Naive thymus-derived CD4-positive, alpha-beta T cell (primary cell): ENCODE measurements around the gene SIGMAR1. TPM values are rescaled to one million over a fixed set of nuclear protein-coding genes. Genes with fewer than 3 reads are reported as not detected.
"Not testable (repeated sequence)": the region's sequence is repeated elsewhere in the genome, so short reads cannot be mapped to it uniquely, and the experiment has no call there.

Experiments used
- ATAC-seq: fragments of 150-1000 bp; cut with Tn5 transposase; 2 replicates; pipeline ENCODE4 v1.10.0; 2021; ENCODE audit warnings: mild to moderate bottlenecking, moderate library complexity
- CTCF ChIA-PET: fragments of 350-600 bp; sonication (Branson Sonifier 250); formaldehyde crosslinking; loops from one replicate; lab custom pipeline; 2021; ENCODE audit warnings: antibody characterized with exemption; lab: Charles Lee
- POLR2A ChIA-PET: fragments of 350-600 bp; sonication (Branson Sonifier 250); formaldehyde crosslinking; loops from one replicate; lab custom pipeline; 2021; ENCODE audit warnings: antibody characterized with exemption, inconsistent platforms; lab: Charles Lee
- DNase-seq, 9 donors: peaks; one replicate each; pipeline versions ENCODE4 v3.0.0 to v3.0.0-alpha.2; 2020 to 2022; ENCODE audit warnings: mixed read lengths in 1 of 9
- H3K27ac ChIP-seq: one replicate; pipeline ENCODE4 v1.7.0; 2013; ENCODE audit warnings: mild to moderate bottlenecking, low read depth, low read length, moderate library complexity
- H3K27me3 ChIP-seq, 2 donors: one replicate each; pipeline ENCODE4 v1.7.0; 2013; ENCODE audit warnings: low read length in 2 of 2, mild to moderate bottlenecking in 2 of 2, moderate library complexity in 2 of 2; ENCODE audit not compliant: control insufficient read depth in 2 of 2, insufficient read depth in 2 of 2
- H3K36me3 ChIP-seq, 3 experiments: 1 replicate in 2 of 3; 2 replicates in 1 of 3; pipeline ENCODE4 v1.7.0; 2013; ENCODE audit warnings: low read length in 3 of 3, mild to moderate bottlenecking in 3 of 3, moderate library complexity in 1 of 3; ENCODE audit not compliant: insufficient read depth in 3 of 3, control insufficient read depth in 2 of 3
- H3K4me1 ChIP-seq, 2 donors: one replicate each; pipeline ENCODE4 v1.7.0; 2013; ENCODE audit warnings: low read length in 2 of 2, mild to moderate bottlenecking in 2 of 2, moderate library complexity in 1 of 2; ENCODE audit not compliant: control insufficient read depth in 2 of 2, insufficient read depth in 2 of 2
- H3K4me3 ChIP-seq: 2 replicates; pipeline ENCODE4 v1.7.0; 2013; ENCODE audit warnings: mild to moderate bottlenecking, low read length
- H3K9me3 ChIP-seq, 3 experiments: 1 replicate in 2 of 3; 2 replicates in 1 of 3; pipeline ENCODE4 v1.7.0; 2013; ENCODE audit warnings: low read length in 3 of 3; ENCODE audit not compliant: control insufficient read depth in 2 of 3
- H3K27ac Mint-ChIP-seq, 9 donors: one replicate each; pipeline ENCODE4 v1.8.0; 2020 to 2022; ENCODE audit warnings: mixed read lengths in 9 of 9, mild to moderate bottlenecking in 8 of 9, moderate library complexity in 5 of 9, inconsistent platforms in 2 of 9
- H3K27me3 Mint-ChIP-seq, 5 donors: one replicate each; pipeline ENCODE4 v1.8.0; 2021 to 2022; ENCODE audit warnings: mixed read lengths in 5 of 5, mild to moderate bottlenecking in 1 of 5
- H3K36me3 Mint-ChIP-seq, 5 donors: one replicate each; pipeline ENCODE4 v1.8.0; 2020 to 2022; ENCODE audit warnings: mixed read lengths in 5 of 5, mild to moderate bottlenecking in 3 of 5, inconsistent platforms in 1 of 5
- H3K4me1 Mint-ChIP-seq, 7 donors: one replicate each; pipeline ENCODE4 v1.8.0; 2020 to 2022; ENCODE audit warnings: mixed read lengths in 7 of 7, mild to moderate bottlenecking in 3 of 7, inconsistent platforms in 1 of 7
- H3K4me3 Mint-ChIP-seq, 10 donors: one replicate each; pipeline ENCODE4 v1.8.0; 2020 to 2022; ENCODE audit warnings: mild to moderate bottlenecking in 10 of 10, mixed read lengths in 10 of 10, moderate library complexity in 6 of 10, inconsistent platforms in 2 of 10
- H3K9me3 Mint-ChIP-seq, 11 donors: one replicate each; pipeline ENCODE4 v1.8.0; 2020 to 2022; ENCODE audit warnings: mixed read lengths in 11 of 11, mild to moderate bottlenecking in 4 of 11, inconsistent platforms in 1 of 11, moderate library complexity in 1 of 11
- intact Hi-C, 2 donors: fragments of 100-400 bp; cut with micrococcal nuclease; formaldehyde crosslinking; loops; one replicate each; pipeline ENCODE4 v1.15.1; 2023
- polyA plus RNA-seq, 2 donors: library from polyadenylated mRNA; unstranded; fragments of 300-500 nt; fragmentation: Illumina TruSeq; gene quantifications; one replicate each; pipeline ENCODE4 v1.2.3, GENCODE V29; 2021
- total RNA-seq, 6 experiments: library from RNA in 5 of 6; stranded (reverse) in 5 of 6; gene quantifications; 1 replicate in 5 of 6; 2 replicates in 1 of 6; pipeline ENCODE4 v1.2.3 and lab custom pipeline; 2021 to 2026

SIGMAR1 gene
- total and polyA plus RNA-seq, 7 experiments from 2014 or later = 20.7 to 102 (median 52.8) TPM

- Mint-ChIP-seq H3K9me3 (peaks cover 0 to 1% (median 0%) of the 10 kb centered on the region in 11 donors), H3K27me3 (no peaks in the 10 kb centered on the region), H3K27ac (no peak overlapping the region), H3K36me3 (peaks cover 0 to 3% (median 0%) of the 10 kb centered on the region in 5 donors), H3K4me1 (peaks cover 15 to 32% (median 30%) of the 10 kb centered on the region in 7 donors), H3K4me3 (no peak overlapping the region)
- no peak overlapping the region for H3K4me3 ChIP-seq
- peaks cover 0 to 5% (median 0%) of the 10 kb centered on the region in 3 experiments for H3K36me3 ChIP-seq
- no peak for ATAC-seq
- no peak overlapping the region for H3K27ac ChIP-seq
- intact Hi-C loops = no loop called here
- H3K9me3 ChIP-seq = no peaks in the 10 kb centered on the region
- no peak for DNase-seq
- ChIA-PET CTCF (interaction anchor here (0.7 to 5.8 kb wide), 2 partner anchors 8 to 31 kb away, joined by 3 to 45 read pairs; partner anchors contain the start of gene RPP25L), POLR2A (interaction anchor here (1.1 to 1.8 kb wide), 5 partner anchors 9 to 30 kb away, joined by 3 to 5 read pairs (median 4); partner anchors contain the start of genes CCL27 and DCTN3)
- no peaks in the 10 kb centered on the region for H3K27me3 ChIP-seq
- peaks cover 16 to 20% of the 10 kb centered on the region in 2 donors for H3K4me1 ChIP-seq
Observed at GRCh38 chr9:34642679-34643078, 5.1 kb upstream of the SIGMAR1 start.

GRCh38 chr9:34639322-34639721, 1.7 kb upstream of the SIGMAR1 start:
- H3K9me3 Mint-ChIP-seq, H3K27ac ChIP-seq, H3K36me3 Mint-ChIP-seq, CTCF ChIA-PET, H3K9me3 ChIP-seq, DNase-seq, H3K27me3 Mint-ChIP-seq, H3K27me3 ChIP-seq, H3K4me3 ChIP-seq, ATAC-seq: not testable (repeated sequence)
- H3K4me3 Mint-ChIP-seq = peak overlapping the region in 1 of 10 donors; percentile 89
- POLR2A ChIA-PET = interaction anchor here (2.5 to 7.0 kb wide), 5 partner anchors 13 to 28 kb away, joined by 11 to 99 read pairs (median 29); partner anchors contain the start of genes CCL27, DCTN3, IL11RA and RPP25L
- H3K27ac Mint-ChIP-seq = peak overlapping the region in 1 of 9 donors; percentile 96
- peaks cover 0 to 13% (median 0%) of the 10 kb centered on the region in 3 experiments for H3K36me3 ChIP-seq
- H3K4me1 Mint-ChIP-seq = peaks cover 19 to 37% (median 31%) of the 10 kb centered on the region in 7 donors
- intact Hi-C loops = loop anchor here (10.0 kb wide), 4 partner anchors 345 to 965 kb away; partner anchors contain the start of genes DNAJB5 (in 1 of the 2), TESK1 (in 1 of the 2), UBAP1 (in 1 of the 2) and UBE2R2 (in 1 of the 2)
- peaks cover 21 to 22% of the 10 kb centered on the region in 2 donors for H3K4me1 ChIP-seq

DNA sequence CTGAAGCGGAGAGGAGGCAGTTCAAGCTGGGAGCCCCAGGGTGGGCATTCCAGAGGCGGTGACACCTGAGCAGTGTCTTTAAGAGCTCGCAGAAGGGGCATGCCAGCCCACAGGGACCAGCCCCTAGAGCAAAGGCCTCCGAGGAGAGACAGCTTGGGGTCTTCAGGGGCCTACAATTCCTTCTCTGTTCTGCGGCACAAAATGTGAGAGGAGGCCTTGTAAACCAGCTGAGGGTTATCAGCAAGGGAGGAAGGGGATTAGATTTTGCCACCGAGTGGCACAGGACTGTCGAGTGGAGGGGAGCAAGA, 505 bp upstream of the SIGMAR1 start:
- ATAC-seq = no peak
- intact Hi-C loops = loop anchor here (1.0 to 10.0 kb wide), 6 partner anchors 8 to 967 kb away; partner anchors contain the start of genes DNAJB5 (in 1 of the 2), GALT (in 1 of the 2), TESK1 (in 1 of the 2) and UBAP1 (in 1 of the 2)
- no peak for DNase-seq

GRCh38 chr9:34636791-34637355, 714 bp downstream of the SIGMAR1 start:
- intact Hi-C loops = loop anchor here (1.0 to 10.0 kb wide), 10 partner anchors 9 to 968 kb away; partner anchors contain the start of genes DNAI1 (in 2 of the 2), DNAJB5 (in 2 of the 2), FAM219A (in 2 of the 2) and DCTN3 (in 1 of the 2)
- Histone ChIP-seq H3K36me3 (peaks cover 0 to 13% (median 0%) of the 10 kb centered on the region in 3 experiments), H3K27me3 (no peaks in the 10 kb centered on the region), H3K4me3 (peak overlapping the region; percentile 94), H3K4me1 (peaks cover 21 to 22% of the 10 kb centered on the region in 2 donors), H3K9me3 (no peaks in the 10 kb centered on the region), H3K27ac (peak overlapping the region; percentile 70)
- ATAC-seq = no peak
- peak in 4 of 9 donors; percentile 20 to 42 (median 26) for DNase-seq
- peaks cover 0 to 5% (median 3%) of the 10 kb centered on the region in 5 donors for H3K36me3 Mint-ChIP-seq
- H3K4me1 Mint-ChIP-seq = peaks cover 26 to 47% (median 37%) of the 10 kb centered on the region in 7 donors
- ChIA-PET CTCF (interaction anchor here (0.5 to 8.0 kb wide), 6 partner anchors 10 to 386 kb away, joined by 4 to 98 read pairs (median 13); partner anchors contain the start of genes GALT and RPP25L), POLR2A (interaction anchor here (0.6 to 7.0 kb wide), 15 partner anchors 7 to 420 kb away, joined by 3 to 99 read pairs (median 6); partner anchors contain the start of genes ARID3C, CCL27, DCTN3 and GALT)
- peak overlapping the region; percentile 77 to 97 (median 88) for H3K27ac Mint-ChIP-seq
- H3K4me3 Mint-ChIP-seq = peak overlapping the region; percentile 88 to 93 (median 90)
- H3K9me3 Mint-ChIP-seq = peaks cover 0 to 1% (median 0%) of the 10 kb centered on the region in 11 donors
- no peaks in the 10 kb centered on the region for H3K27me3 Mint-ChIP-seq

More for the DNA sequence above, 505 bp upstream of the SIGMAR1 start:
- Mint-ChIP-seq H3K4me3 (peak overlapping the region; percentile 88 to 93 (median 90)), H3K27ac (peak overlapping the region; percentile 88 to 98 (median 95)), H3K27me3 (no peaks in the 10 kb centered on the region), H3K9me3 (peaks cover 0 to 1% (median 0%) of the 10 kb centered on the region in 11 donors), H3K36me3 (peaks cover 0 to 3% (median 3%) of the 10 kb centered on the region in 5 donors), H3K4me1 (peaks cover 26 to 45% (median 37%) of the 10 kb centered on the region in 7 donors)
- ChIA-PET CTCF (interaction anchor here (0.6 to 8.0 kb wide), 11 partner anchors 8 to 121 kb away, joined by 3 to 98 read pairs (median 6); partner anchors contain the start of genes DCTN3, GALT and RPP25L), POLR2A (interaction anchor here (0.6 to 7.0 kb wide), 17 partner anchors 10 to 1089 kb away, joined by 3 to 99 read pairs (median 6); partner anchors contain the start of genes CCL27, DCTN3, GALT and IL11RA)
- Histone ChIP-seq H3K4me1 (peaks cover 21 to 22% of the 10 kb centered on the region in 2 donors), H3K9me3 (no peaks in the 10 kb centered on the region), H3K27me3 (no peaks in the 10 kb centered on the region), H3K36me3 (peaks cover 0 to 13% (median 0%) of the 10 kb centered on the region in 3 experiments), H3K27ac (peak overlapping the region; percentile 70), H3K4me3 (peak overlapping the region; percentile 94)

DNA sequence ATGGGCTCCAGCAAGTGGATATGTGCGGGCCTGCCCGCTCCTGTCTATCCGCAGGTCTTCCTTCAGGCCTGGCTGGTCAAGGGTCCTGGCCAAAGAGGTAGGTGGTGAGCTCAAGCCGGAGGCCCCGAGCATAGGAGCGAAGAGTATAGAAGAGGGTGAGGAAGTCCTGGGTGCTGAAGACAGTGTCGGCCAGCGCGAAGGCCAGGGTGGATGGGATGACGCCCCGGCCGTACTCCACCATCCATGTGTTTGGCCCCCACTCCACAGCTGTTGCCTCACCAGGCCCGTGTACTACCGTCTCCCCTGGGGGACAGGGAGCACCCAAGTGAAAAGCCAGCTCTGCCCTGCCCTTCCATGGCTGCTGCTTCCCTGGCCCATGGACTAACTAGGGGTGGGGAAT, 2.0 kb downstream of the SIGMAR1 start:
- Histone ChIP-seq H3K4me1 (peaks cover 21 to 22% of the 10 kb centered on the region in 2 donors), H3K9me3 (no peaks in the 10 kb centered on the region), H3K27me3 (no peaks in the 10 kb centered on the region), H3K27ac (no peak overlapping the region), H3K4me3 (no peak overlapping the region), H3K36me3 (peaks cover 0 to 13% (median 0%) of the 10 kb centered on the region in 3 experiments)
- H3K9me3 Mint-ChIP-seq = peaks cover 0 to 1% (median 0%) of the 10 kb centered on the region in 11 donors
- no peak for DNase-seq
- ChIA-PET CTCF (interaction anchor here (0.7 to 8.0 kb wide), 11 partner anchors 10 to 303 kb away, joined by 3 to 98 read pairs (median 10); partner anchors contain the start of genes DCTN3, GALT and RPP25L), POLR2A (interaction anchor here (0.7 to 7.0 kb wide), 7 partner anchors 12 to 1309 kb away, joined by 3 to 99 read pairs (median 10); partner anchors contain the start of genes CCDC107, DCTN3, GALT and RPP25L)
- peaks cover 26 to 49% (median 37%) of the 10 kb centered on the region in 7 donors for H3K4me1 Mint-ChIP-seq
- H3K36me3 Mint-ChIP-seq = peaks cover 0 to 5% (median 3%) of the 10 kb centered on the region in 5 donors
- no peak for ATAC-seq
- peak overlapping the region in 2 of 9 donors; percentile 38 to 78 for H3K27ac Mint-ChIP-seq
- peaks cover 0 to 8% (median 2%) of the 10 kb centered on the region in 5 donors for H3K27me3 Mint-ChIP-seq
- peak overlapping the region; percentile 33 to 88 (median 65) for H3K4me3 Mint-ChIP-seq
- intact Hi-C loops = loop anchor here (10.0 kb wide), 4 partner anchors 349 to 969 kb away; partner anchors contain the start of genes DNAJB5 (in 1 of the 2), TESK1 (in 1 of the 2), UBAP1 (in 1 of the 2) and UBE2R2 (in 1 of the 2)
